Measurements from ENCODE around the gene CTAGE6.
A peak's percentile ranks its signal among the peaks of the same experiment; 100 is the strongest.
"Not testable (repeated sequence)": the region's sequence is repeated elsewhere in the genome, so short reads cannot be mapped to it uniquely, and the experiment has no call there.

The CTAGE6 gene

DNA sequence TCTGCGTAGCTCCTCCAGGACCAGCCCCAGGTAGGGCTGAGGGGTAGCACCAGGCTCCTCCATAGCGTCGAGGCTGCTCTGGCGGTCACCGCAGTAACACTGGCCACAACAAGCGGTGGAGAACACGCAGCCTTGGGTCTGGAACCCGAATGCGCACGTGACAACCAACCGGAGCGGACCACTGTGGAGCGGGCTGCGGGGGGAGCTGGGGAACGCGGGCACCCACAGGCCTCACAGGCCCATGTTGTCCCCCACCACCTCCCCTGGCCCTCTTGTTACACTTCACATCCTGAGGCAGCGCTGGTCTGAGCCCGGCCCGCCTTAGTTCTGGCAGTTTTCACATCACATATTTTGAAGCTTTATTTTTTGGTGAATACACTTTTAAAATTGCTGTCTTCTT, at the start of gene CTAGE6:
TSS of gene CTAGE6 (minus strand) at position 101 of the 400 bp plus-strand sequence. CDS start at position 63, 38 bp downstream.
- not testable (repeated sequence) for DNase-seq (ENCODE audit: low spot score)

DNA sequence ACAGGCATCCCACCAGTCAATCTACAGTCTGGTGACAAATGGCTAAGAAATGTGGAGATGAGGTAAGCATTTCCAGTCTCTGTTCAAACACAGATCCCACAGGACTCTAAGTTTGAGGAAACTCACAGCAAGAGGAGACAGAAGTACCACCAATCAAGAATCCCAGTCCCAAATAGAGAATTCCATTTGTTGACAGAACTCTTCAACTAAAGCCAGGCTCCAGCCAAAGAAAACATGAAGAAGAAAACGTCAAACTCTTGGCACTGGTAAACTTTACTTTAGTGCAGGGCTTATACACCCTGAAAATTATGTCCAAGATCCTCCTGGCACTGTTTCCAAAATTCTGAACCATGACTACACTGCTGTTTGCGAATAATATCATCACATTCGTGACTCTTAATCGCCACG, 49.2 kb upstream of the CTAGE6 start:
- not testable (repeated sequence) for DNase-seq (ENCODE audit: low spot score)

- not testable (repeated sequence) for DNase-seq (ENCODE audit: low spot score)
These were observed 40.4 kb upstream of the CTAGE6 start for GRCh38 chr7:143797896-143798290.

DNA sequence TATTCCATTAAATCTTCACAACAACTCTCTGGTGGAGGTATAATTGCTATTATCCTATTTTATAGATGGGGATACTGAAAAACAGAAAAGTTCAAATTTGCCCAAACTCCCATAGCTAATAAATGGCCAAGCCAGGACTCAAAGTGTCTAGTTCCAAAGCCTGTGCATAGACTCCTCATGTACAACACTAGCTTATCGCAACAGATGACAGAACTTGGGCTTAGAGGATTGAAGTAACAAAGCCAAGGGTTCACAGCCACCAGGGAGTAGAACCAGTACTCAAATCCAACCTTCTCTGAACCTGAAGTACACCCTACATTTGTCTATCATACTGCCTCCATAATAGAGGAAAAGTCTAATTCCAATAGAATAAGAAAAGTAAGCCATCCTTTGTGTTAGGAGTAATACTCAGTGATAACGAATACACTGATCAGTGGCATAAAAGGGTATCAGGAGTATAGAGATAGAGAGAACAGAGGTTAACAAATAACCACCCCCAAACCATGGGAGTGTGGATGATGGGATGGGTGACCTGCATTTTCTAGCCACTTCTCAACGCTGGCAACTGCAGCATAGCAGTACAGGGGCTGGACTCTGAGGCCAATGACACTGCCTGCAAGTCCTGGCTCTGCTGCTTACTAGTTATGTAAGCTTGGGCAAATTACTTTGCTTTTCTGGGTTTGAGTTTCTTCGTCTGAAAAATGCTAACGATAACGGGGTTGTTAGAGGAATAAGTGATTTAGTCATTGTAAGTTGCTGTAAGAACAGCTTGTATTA, 39.8 kb upstream of the CTAGE6 start:
- not testable (repeated sequence) for DNase-seq (ENCODE audit: low spot score)

GRCh38 chr7:143795653-143796052, 38.2 kb upstream of the CTAGE6 start:
- not testable (repeated sequence) for DNase-seq (ENCODE audit: low spot score)

DNA sequence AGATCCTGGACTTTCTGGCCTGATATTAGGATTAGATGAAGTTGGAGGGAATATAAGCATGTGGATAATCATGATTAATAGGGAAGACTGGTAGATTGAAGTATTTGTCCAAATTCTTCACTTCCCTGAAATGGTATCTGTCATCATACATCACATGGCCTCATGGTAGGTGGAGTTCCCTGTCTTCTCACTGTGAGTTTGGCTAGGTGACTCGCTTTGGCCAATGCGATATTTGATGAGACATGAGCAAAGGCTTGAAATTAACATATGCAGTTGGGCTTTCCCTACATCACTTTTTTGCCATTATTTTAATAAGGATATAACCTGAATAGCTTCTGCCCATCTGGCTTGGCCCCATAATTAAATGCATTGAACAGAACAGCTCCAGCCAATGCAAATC, 35.1 kb upstream of the CTAGE6 start:
- DNase-seq (ENCODE audit: low spot score) = not testable (repeated sequence)

DNA sequence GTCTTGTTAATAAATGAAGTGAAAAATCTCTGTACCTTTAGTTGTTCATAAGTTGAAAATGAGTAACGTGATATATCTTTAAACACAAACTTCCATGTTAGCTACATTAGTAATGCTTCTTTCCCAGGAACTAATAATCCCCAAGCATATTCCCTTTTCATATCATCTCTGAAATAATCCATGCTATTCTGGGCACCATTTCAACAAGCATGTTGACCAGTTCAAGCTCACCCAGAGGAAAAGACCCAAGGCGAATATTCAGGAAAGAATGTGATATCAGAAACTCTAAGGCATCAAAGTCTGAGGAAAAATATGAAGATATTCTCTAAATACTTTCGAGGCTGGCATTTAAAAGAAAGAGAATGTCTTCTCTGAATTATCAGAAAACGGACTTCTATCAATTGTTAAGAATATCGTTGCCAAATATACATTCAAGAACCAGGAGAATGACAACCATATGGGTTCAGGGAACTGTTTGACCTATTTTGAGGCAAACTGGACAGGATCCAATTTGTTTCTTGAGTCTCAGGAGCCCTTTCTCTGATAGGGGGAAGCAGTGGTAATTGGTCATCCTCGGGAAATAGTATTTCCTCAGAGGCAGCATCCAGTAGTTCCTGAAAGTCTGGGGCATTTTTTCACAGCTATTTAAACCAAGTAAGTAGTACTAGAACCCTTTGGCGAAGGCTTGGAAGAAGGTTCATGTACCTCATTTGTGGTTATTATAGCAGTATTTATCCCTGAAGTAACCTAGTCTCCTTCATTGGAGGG, 28.1 kb upstream of the CTAGE6 start:
- DNase-seq (ENCODE audit: low spot score) = not testable (repeated sequence)

GRCh38 chr7:143779591-143779990, 22.1 kb upstream of the CTAGE6 start:
- not testable (repeated sequence) for DNase-seq (ENCODE audit: low spot score)

DNA sequence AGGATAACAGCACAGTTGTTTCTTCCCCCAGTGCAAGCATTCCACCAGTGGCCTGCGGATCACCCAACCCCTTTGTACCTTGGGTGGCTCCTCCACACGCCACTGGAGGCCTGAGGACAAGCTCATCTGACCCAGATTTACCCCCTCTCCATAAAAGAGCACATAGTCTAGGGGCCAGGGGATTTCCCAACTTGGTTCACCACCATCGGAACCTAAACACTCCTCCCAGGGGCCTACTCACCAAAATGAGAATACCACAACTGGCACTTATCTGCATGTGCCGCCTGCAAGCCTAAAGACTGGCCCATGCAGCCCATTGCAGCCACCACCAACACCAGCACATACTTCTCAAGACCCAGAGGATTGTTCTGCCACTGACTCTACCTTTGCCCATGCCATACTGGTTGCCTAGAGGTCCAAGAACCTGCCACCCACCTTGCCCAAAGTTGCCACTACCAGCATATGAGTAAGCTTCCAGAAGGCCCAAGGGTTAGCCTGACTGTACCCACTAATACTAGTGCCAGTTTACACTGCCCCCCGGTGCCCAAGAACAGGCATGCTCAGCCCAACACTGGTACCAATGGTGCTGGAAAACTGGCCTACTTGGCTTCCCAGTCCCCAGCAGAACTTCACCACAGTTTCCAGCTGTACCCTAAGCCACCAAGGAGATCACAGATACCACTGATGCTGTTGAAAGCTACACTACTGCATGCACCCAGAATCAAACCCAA, 15.4 kb upstream of the CTAGE6 start:
- DNase-seq (ENCODE audit: low spot score) = not testable (repeated sequence)

- DNase-seq (ENCODE audit: low spot score) = not testable (repeated sequence)
These were observed 10.0 kb upstream of the CTAGE6 start for GRCh38 chr7:143767531-143767930.

DNA sequence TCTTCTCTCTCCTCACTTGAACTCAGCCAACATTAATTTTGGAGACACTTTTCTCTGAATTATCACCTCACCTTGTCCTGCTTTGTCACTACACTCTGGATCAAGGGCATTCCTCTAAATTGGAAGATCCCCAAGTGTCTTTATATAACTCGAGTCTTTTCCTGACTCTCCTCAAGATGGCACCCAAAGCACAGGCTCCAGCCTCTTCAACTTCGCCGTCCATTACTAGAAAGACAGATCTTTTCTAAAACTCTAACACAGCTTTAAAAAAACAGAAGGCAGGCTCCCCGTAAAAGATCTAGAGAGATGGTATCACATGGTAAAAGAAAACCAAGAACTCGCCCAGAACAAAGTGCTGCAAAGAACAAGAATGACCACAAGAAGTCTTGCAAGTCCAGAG, 8.2 kb upstream of the CTAGE6 start:
- DNase-seq (ENCODE audit: low spot score) = not testable (repeated sequence)

DNA sequence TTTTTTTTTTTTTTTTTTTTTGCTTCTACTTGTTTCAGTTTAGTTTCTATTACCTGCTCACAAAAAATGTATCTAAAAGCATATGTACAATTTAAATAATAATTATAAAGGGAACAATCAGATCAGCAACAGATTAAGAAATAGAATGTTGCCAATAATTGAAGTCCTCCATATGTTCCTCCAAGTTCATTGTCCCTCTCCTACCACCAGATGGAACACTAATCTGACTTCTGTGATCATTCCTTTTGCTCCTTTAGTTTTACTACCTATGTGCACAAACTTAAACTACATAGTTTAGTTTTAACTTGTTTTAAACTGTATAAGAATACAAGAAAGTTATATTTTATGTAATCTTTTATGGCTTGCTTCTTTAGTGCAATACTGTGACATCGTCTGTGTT, 5.6 kb upstream of the CTAGE6 start:
- not testable (repeated sequence) for DNase-seq (ENCODE audit: low spot score)

DNA sequence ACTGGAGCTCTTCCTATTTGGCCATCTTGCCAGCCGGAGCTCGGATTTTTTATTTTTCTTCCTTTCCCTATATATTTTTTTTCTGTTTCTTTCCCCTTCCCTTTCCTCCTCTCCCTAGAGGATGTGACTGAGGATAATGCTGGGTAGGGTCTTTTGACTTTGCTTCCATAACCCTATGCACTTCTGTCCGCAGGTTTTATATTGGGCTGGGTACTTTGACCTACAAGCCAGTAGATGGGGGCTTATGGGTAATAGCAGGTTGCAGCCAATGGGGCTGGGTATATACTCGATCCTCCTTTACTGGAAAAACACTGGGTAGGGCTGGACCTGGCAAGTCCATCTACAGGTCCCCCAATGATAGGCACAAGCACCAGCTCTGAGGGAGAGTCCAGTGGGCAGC, 12.2 kb downstream of the CTAGE6 start:
- DNase-seq (ENCODE audit: low spot score) = not testable (repeated sequence)

GRCh38 chr7:143737037-143737819, 20.3 kb downstream of the CTAGE6 start:
- DNase-seq (ENCODE audit: low spot score) = peak; percentile 68

DNA sequence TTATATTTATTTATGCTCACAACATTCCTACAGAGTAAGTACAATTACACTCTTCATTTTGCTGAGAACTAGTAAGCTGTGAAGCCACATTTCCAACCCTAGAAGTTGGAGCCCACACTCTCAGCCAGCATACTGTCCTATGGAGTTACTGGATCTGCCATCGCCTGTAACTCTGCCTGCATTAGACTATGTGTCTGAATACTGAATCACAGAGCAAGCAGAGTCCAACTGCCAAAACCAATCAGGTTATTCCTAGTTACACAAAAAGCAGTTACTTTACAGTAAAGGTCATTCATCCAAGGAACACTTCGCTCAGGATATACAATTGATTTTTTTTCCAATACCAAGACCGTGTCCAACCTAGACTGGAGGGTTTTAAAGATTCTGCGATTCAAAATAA, 21.5 kb downstream of the CTAGE6 start:
- DNase-seq (ENCODE audit: low spot score) = no peak

- no peak for DNase-seq (ENCODE audit: low spot score)
These were observed 23.6 kb downstream of the CTAGE6 start for GRCh38 chr7:143733876-143734275.

DNA sequence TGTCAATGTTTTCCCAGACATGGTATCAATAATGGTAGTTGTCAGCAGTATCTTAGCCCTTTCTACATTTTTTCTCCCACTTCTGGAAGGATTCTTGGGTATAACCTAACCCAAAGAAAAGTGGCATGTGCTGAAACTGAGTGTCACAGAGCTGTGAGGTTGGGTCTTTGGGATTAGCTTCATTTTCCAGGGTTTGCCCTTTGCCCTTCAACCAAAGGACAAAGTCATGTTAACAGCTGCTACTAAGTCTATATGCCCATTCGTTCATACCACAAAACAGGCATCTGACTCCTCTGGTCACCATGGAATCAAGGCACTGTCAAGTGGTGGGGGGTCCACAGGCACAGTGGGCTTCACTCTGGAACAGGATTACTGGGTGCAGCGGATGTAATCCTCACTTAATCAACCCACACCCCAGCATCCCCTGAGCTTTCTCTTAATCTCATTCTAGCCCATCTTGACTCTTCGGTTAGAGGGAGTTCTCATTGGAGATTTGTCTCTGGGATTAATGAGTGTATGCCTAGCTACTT, 29.1 kb downstream of the CTAGE6 start:
- no peak for DNase-seq (ENCODE audit: low spot score)

DNA sequence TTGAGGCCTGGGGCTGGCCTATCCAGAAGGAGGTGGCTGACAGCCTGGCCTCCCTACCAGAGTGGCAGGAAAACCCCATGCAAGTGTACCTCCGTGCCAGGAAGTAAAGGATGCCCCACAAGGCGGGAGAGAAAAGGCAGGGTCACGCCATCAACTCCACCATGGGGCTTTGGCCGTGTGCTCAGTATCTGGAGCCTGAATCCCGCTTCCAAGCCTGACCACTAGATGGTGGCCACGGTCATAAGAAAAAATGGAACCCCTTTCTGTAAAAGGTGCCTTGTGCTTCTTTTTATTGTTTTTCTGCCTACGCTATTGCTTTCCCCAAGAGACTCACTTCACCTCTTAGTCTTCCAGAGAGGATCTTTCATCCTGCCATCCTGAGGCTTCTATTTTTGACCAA, 29.9 kb downstream of the CTAGE6 start:
- DNase-seq (ENCODE audit: low spot score) = not testable (repeated sequence)

DNA sequence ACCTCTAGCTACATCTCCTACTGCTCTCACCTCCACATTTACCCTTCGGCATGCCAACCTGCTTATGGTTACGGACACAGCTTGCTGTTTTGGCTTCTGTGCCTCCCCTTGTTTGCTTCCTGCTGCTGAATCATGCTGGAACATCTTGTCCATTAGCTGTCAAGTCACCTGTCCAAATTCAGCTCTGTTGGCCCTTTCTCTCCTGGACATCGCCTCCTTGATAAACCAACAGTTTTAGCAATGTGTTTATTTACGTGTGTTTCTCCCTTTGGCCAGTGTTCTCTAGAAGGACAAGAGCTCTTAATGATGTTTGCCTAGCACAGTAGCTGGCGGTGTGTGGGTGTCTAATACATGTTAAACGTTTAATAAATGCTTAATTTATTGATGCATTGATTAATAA, 31.4 kb downstream of the CTAGE6 start:
- not testable (repeated sequence) for DNase-seq (ENCODE audit: low spot score)

DNA sequence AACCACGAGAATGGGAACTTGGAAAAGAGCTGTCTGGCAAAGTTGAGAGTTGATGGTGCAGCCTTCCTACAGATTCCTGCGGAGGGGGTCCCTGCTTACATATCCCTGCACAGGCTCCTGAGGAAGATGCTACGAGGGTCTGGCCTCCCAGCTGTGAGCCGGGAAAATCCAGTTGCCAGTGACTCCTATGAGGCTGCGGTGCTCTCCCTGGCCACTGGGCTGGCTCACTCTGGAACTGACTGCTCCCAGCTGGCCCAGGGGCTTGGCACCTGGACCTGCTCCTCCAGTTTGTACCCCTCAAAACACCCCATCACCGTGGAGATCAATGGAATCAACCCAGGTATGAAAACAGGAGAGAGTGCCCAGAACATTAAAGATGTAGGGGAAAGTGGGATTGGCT, 37.2 kb downstream of the CTAGE6 start:
- DNase-seq (ENCODE audit: low spot score) = not testable (repeated sequence)

DNA sequence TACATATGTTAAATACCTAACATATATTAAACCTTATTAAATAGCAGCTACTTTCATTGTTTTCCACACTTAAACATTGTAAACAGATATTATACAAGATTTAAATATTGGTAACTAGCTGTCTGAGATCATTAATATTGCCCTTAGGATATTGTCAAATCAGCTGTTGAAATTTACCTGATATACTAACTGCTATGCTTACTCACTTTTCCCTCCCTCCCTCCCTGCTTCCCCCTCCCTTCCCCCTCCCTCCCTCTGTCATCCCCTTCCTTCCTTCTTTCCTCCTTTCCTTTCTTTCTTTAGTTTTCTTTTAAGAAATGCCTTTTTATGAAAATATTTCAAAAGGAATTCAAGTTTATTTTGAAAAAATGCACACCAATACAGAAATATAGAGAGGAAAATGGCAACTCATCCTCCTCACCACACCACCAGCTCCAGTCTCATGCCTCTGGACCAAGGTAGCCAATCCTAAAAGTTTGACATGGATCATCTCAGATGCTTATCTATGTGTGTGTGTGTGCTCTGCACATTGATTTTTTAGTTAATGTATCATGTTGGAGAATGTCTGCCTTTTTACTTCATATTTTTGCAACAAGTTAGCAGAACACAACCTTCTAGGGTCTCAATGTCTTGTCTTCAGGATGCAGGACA, 41.8 kb downstream of the CTAGE6 start:
- DNase-seq (ENCODE audit: low spot score) = not testable (repeated sequence)

Data from GM03348 (cell line).